GM18499 (cell line): Measurements from ENCODE around the gene KREMEN2.

Experiments
- ATAC-seq: cut with Tn5 transposase; IDR thresholded peaks from one replicate; pipeline ENCODE4 v1.9.1; 2021; ENCODE audit warnings: moderate number of reproducible peaks; ENCODE audit not compliant: insufficient read depth, unreplicated experiment

The KREMEN2 gene

GRCh38 chr16:2974319-2975056 is 10.4 kb downstream of the KREMEN2 start:
- ATAC-seq: no peak

DNA sequence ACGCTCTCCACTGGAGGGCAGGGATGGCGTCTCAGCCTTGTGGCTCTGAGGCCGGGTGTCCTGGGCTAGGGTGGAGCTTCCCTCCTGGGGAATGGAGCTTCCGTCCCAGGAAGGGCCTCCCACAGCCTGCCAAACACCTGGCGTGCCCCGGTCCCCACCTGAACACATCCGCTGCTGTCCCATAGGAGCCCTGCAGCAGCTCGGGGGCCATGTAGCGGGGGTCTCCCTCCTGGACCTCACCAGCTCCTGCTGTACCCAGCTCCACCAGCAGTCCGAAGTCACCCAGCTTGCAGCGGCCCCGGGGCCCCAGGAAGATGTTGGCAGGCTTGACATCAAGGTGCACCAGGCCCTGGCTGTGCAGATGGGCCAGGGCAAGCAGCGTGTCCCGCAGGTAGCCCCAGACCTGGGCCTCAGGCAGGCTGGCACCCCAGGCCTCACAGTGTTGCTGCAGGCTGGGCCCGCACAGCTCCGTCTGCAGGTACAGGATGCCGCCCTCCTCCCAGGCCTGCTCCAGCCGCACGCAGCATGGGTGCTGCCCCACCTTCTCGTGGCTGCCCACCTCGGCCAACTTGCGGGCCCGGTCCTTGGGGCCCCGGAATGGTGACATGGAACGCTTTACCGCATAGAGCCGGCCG is 11.2 kb downstream of the KREMEN2 start:
- ATAC-seq: no peak

DNA sequence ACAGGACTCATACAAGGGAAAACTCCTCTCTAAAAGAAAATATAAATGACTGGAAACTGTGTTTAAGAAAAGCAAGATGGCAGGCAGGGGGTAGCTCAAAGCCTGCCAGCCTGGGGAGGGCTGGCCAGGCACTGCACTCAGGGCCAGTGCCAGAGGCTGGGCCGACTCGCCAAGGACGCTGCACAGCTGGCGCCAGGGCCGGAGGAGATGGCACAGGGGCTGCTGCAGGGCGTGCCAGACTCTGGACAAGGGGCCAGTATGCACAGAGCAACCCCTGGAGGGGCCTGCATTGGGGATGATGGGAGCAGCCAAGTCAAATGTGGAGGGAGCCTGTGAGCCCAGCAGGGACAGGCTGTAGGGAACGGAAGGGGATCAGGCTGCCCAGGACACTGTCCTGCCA is 12.1 kb downstream of the KREMEN2 start:
- ATAC-seq: no peak

DNA sequence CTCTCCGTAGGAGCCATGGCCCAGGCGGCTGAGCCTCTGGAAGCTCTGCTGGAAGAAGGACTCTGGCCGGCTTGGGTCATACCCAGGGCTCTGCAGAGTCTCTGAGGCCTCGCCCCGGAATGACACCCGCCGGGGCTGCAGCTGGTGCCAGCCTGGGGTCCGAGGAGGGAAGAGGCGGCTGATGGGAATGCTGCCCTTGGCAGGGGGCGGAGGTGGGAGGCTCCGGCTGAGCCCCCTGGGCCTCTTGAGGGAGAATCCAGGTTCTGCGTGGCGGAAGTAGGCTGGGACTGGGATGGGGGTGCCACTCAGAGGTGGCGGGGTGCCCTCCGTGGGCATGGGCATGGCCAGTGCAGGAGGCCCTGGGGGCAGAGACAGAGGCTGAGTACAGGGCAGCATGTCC is 12.6 kb downstream of the KREMEN2 start:
- ATAC-seq: no peak

- ATAC-seq: no peak
Observed at GRCh38 chr16:2977440-2977839, 13.4 kb downstream of the KREMEN2 start.

GRCh38 chr16:2979669-2980226 is 15.7 kb downstream of the KREMEN2 start:
- ATAC-seq: no peak

DNA sequence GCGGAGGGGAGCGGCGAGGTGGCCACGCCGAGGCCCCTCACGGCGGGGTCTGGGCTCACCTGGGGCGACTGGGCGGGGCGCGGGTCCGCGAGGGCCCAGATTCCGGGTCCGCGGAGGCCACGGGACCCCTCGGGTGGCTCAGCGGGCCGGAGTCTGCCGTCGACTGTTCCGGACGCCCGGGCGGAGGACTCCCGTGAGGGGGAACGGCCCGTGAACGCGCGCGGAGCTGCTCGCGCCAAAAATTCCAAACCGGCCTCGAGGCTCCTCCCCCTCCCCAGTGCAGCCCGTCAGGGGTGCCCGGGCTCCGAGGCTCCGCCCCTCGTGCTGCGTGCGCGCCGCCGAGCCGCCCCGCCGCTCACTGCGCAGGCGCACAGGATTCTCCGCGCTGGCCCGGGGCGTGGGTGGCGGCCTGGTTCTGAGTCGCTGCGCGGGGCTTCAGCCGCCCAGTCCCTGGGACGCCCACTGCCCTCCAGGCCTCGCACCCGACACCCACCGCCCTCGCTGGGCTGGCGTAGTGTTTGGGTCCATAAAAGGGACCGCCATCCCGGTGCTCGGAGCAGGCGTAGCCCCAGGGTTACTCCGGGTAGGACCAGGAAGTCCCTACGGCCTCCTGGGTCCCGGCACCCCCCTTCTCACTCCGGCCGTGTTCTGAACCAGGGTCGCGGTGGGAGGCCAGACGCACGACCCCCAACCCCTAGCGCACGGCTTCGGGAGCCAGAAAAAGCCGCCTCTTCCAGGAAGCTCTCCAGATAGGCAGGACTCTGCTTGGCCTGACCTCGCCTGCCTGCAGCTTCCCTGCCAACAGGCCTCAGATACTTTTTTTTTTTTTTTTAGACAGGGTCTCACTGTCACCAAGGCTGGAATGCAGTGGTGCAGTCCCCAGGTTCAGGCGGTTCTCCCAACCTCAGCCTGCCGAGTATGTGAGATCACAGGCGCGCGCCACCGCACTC is 16.4 kb downstream of the KREMEN2 start, which contains the start of gene PKMYT1:
PKMYT1 (minus strand) TSS at position 220 of the 950 bp plus-strand sequence. CDS start 789 bp downstream, outside the sequence.
- no peak for ATAC-seq

- ATAC-seq: no peak
Observed at GRCh38 chr16:2981177-2981898, 17.3 kb downstream of the KREMEN2 start.

DNA sequence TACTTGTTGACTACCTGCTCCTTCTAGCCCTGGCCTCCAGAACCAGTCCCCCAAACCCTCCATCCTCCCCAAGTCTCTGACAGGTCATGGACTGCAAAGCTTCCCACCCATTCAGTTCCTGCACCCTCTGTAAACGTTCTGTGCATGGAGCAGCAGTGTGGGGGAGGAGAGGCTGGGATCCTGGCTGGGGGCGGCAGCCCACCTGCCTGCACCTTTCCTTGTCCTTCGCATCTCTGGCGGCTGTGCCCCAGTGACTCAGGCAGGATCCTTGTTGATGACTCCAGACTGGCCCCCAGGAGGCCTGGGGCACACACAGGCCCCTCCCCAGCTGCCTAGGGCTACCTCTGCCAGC is 17.8 kb downstream of the KREMEN2 start:
- ATAC-seq: no peak

- ATAC-seq: no peak
Observed at GRCh38 chr16:2982402-2982801, 18.3 kb downstream of the KREMEN2 start.

DNA sequence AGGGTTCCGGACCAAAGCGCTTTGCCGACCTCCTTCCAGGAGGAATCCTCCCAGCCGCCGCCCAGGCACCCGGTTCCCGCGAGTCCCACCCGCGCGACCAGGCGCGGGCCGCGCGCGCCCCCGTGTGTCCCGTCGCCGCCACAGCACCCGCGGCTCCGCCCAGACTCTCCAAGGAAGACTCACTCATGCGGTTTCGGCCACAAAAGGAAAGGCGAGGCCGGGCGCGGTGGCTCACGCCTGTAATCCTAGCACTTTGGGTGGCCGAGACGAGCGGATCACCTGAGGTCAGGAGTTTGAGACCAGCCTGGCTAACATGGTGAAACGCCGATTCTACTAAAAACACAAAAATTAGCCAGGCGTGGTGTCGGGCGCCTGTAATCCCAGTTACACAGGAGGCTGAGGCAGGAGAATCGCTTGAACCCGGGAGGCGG is 19.6 kb downstream of the KREMEN2 start:
- no peak for ATAC-seq

- no peak for ATAC-seq
Observed at GRCh38 chr16:2985462-2985861, 21.4 kb downstream of the KREMEN2 start.

GRCh38 chr16:2985893-2986355 is 21.8 kb downstream of the KREMEN2 start:
- no peak for ATAC-seq

DNA sequence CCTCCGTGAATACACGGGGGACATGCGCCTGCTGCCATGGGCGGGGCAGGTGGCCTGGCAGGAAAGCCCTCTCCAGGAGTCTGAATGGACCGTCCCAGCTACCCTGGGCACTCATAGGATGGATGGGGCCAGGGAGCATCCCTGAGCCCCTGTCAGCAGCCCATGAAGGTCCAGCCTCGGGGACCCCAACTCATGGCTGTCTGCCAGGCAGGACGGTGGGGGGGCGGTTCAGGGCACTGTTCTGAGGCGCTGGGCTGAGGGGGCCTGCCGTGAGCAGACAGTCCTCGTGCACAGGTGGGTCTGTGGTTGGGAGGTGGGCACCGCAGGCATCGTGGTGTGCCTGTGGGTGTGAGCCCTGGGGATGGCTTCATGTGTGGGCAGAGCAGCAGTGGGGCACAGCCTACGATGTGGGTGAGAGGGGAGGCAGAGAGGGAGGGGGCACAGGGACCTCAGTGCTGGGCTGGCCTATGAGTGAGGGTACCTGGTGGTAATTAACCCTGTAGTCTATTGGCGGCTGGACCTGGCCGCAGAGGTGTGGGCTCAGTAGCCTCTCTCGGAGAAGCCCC is 22.6 kb downstream of the KREMEN2 start:
- no peak for ATAC-seq

DNA sequence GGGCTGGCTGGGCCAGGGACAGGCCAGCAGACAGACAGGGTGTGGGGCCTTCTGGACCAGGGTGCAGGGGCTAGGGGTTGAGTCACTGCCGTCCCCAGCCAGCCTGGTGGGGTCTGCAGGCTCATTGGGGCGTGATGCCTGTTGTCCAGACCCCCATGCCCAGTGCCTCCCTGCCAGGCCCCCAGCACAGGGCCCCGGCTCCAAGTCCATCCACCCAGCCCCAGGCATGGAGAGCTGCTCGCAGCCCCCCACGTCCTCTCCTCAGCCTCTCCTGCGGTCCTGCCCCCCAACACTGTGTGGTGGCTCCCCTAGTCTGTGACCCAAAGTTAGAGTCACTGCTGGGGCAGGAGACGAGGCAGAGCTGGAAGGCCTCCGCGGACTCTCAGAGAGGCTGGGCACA is 23.2 kb downstream of the KREMEN2 start:
- ATAC-seq: no peak

GRCh38 chr16:2987833-2988232 is 23.8 kb downstream of the KREMEN2 start:
- no peak for ATAC-seq

GRCh38 chr16:2988590-2989099 is 24.6 kb downstream of the KREMEN2 start:
- no peak for ATAC-seq

DNA sequence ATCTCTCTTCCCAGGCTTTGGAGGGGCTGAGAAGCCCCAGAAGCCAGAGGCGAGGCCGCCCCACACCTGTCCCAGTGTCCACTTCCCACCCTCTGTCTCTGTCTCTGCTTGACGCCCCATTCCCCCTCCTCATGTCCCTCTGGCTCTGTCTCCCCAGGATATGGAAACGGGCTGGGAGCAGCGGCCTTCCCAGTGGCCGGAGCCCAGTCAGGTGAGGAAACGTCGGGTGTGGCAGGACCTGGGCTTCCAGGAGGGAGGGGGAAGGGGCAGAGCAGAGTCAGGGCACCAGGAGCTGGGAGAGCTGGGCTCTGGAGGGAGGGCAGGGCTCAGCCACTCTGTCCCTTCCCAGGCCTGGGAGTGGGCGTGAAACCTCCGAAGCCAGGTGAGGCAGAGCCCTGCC is 26.8 kb downstream of the KREMEN2 start:
- no peak for ATAC-seq

GRCh38 chr16:2991566-2992261 is 27.6 kb downstream of the KREMEN2 start:
- no peak for ATAC-seq
